COLO829 (cell line): ENCODE data around the gene MED20.

Experiments
- DNase-seq: peaks from one replicate; pipeline ENCODE4 v3.0.0; 2012; ENCODE audit warnings: low spot score

The MED20 gene

GRCh38 chr6:41940759-41941279 lies 19.9 kb upstream of the MED20 start:
- no peak for DNase-seq

- no peak for DNase-seq
These were observed 19.2 kb upstream of the MED20 start for GRCh38 chr6:41939848-41940758.

GRCh38 chr6:41939176-41939847 lies 18.4 kb upstream of the MED20 start:
- DNase-seq, result no peak

- DNase-seq, result no peak
These were observed 17.7 kb upstream of the MED20 start for GRCh38 chr6:41938590-41939175.

GRCh38 chr6:41937861-41938574 lies 17.1 kb upstream of the MED20 start:
- DNase-seq, result no peak

GRCh38 chr6:41937472-41937860 lies 16.5 kb upstream of the MED20 start:
- DNase-seq, result no peak

GRCh38 chr6:41936073-41936837 lies 15.3 kb upstream of the MED20 start:
- DNase-seq, result peak; percentile 91

GRCh38 chr6:41935685-41936072 lies 14.7 kb upstream of the MED20 start:
- no peak for DNase-seq

- no peak for DNase-seq
These were observed 14.2 kb upstream of the MED20 start for GRCh38 chr6:41935193-41935574.

- no peak for DNase-seq
These were observed 13.6 kb upstream of the MED20 start for GRCh38 chr6:41934278-41935192.

- no peak for DNase-seq
These were observed 11.4 kb upstream of the MED20 start for GRCh38 chr6:41932378-41932777.

- DNase-seq, result no peak
These were observed 10.9 kb upstream of the MED20 start for GRCh38 chr6:41931792-41932191.

GRCh38 chr6:41929924-41930323 lies 9.0 kb upstream of the MED20 start:
- DNase-seq, result no peak

- no peak for DNase-seq
These were observed 6.3 kb upstream of the MED20 start for GRCh38 chr6:41927253-41927652.

- DNase-seq, result no peak
These were observed 1.2 kb upstream of the MED20 start for GRCh38 chr6:41922154-41922553.

GRCh38 chr6:41921712-41921998 lies 716 bp upstream of the MED20 start:
- DNase-seq, result no peak

GRCh38 chr6:41917528-41917927 lies 3.4 kb downstream of the MED20 start:
- peak; percentile 60 for DNase-seq

- no peak for DNase-seq
These were observed 5.9 kb downstream of the MED20 start for GRCh38 chr6:41914869-41915530.

- DNase-seq, result no peak
These were observed 6.6 kb downstream of the MED20 start for GRCh38 chr6:41914343-41914742.

GRCh38 chr6:41909727-41910126 lies 11.2 kb downstream of the MED20 start:
- DNase-seq, result no peak
